Left lung (tissue), 14 donors: ENCODE data around the gene PSMA7. TPM values are rescaled to one million over a fixed set of nuclear protein-coding genes. Genes with fewer than 3 reads are reported as not detected.
A peak's percentile ranks its signal among the peaks of the same experiment; 100 is the strongest.

ENCODE experiments used
- ATAC-seq: fragments of 200-7000 bp; cut with Tn5 transposase; one replicate; pipeline ENCODE4 v1.9.1; 2020; ENCODE audit warnings: moderate library complexity
- DNase-seq, 4 donors: peaks; one replicate each; pipeline ENCODE4 v3.0.0-alpha.2; 2013 to 2020
- H3K27ac ChIP-seq, 2 donors: fragments of 200-600 bp; sonication (generic) in 1 of 2; one replicate each; pipeline versions ENCODE4 v1.5.0 to v1.8.0; 2020 to 2021
- H3K27me3 ChIP-seq, 2 donors: fragments of 200-600 bp; sonication (generic) in 1 of 2; one replicate each; pipeline versions ENCODE4 v1.5.0 to v1.8.0; 2020 to 2021
- H3K36me3 ChIP-seq, 2 donors: fragments of 200-600 bp; sonication (generic) in 1 of 2; one replicate each; pipeline versions ENCODE4 v1.5.0 to v1.8.0; 2020 to 2021
- H3K4me1 ChIP-seq, 2 donors: fragments of 200-600 bp; one replicate each; pipeline ENCODE4 v1.8.0; 2021
- H3K4me3 ChIP-seq, 2 donors: fragments of 200-600 bp; sonication (generic) in 1 of 2; one replicate each; pipeline versions ENCODE4 v1.5.0 to v1.8.0; 2020 to 2021; ENCODE audit warnings: mild to moderate bottlenecking in 1 of 2
- H3K9me3 ChIP-seq, 2 donors: fragments of 200-600 bp; sonication (generic) in 1 of 2; one replicate each; pipeline versions ENCODE4 v1.5.0 to v1.8.0; 2020 to 2021
- intact Hi-C, 2 donors: fragments of 100-400 bp; cut with DNase I; formaldehyde crosslinking; loops; one replicate each; pipeline versions ENCODE4 v1.11.2 to v1.14.2; 2022
- long read RNA-seq, 12 donors: library from polyadenylated mRNA in 2 of 12; unstranded in 2 of 12; transcript quantifications; one replicate each; pipeline ENCODE4 v2.0.0 and lab custom pipeline, GENCODE V29; 2019 to 2026
- polyA plus RNA-seq, 6 donors: library from polyadenylated mRNA; unstranded; fragments of 120-200 nt; gene quantifications; one replicate each; pipeline ENCODE4 v1.2.1, GENCODE V29; 2013; ENCODE audit not compliant: insufficient read length in 6 of 6
- total RNA-seq, 2 donors: library from RNA; stranded (reverse); fragmentation: NEBNext Ultra II Directional; extraction: Animal tissue kit (Norgen Biotek cat#: 25700); gene quantifications; one replicate each; pipeline ENCODE4 v1.2.1, GENCODE V29; 2021
- TF ChIP-seq, protein P1 (sequence below), 2 donors: fragments of 200-600 bp; sonication (generic) in 1 of 2; IDR thresholded peaks; one replicate each; pipeline versions ENCODE4 v1.5.0 to v1.8.0; 2021; ENCODE audit warnings: antibody characterized with exemption in 2 of 2
- donor health status: DM: no; HTN: yes; CAD: no.
- donor health status: DM: no; HTN: no; CAD: no.

PSMA7 gene
- total RNA-seq (100 to 1,000 TPM; 180 to 296 TPM), polyA plus RNA-seq (100 to 1,000 TPM; 150 to 207 (median 168) TPM)
- long read RNA-seq, donor 1, transcript PSMA7-206 (4 exons, 548 nt), result minor isoform, 13 of 279 reads
- long read RNA-seq, donor 1, transcript PSMA7-203 (7 exons, 996 nt), result major isoform, 225 of 279 reads
- long read RNA-seq, donor 1, partial matches to known transcripts, result 40 of 279 reads
- long read RNA-seq, donor 1, other reads (novel, unspliced or antisense), result 0 of 279 reads
- long read RNA-seq, donor 2, transcript PSMA7-203 (7 exons, 996 nt), result major isoform, 149 of 221 reads
- long read RNA-seq, donor 2, transcript PSMA7-206 (4 exons, 548 nt), result minor isoform, 15 of 221 reads
- long read RNA-seq, donor 2, partial matches to known transcripts, result 52 of 221 reads
- long read RNA-seq, donor 2, other reads (novel, unspliced or antisense), result 0 of 221 reads
- long read RNA-seq, donor 3, transcript PSMA7-203 (7 exons, 996 nt), result major isoform, 135 of 166 reads
- long read RNA-seq, donor 3, partial matches to known transcripts, result 27 of 166 reads
- long read RNA-seq, donor 3, other reads (novel, unspliced or antisense), result 0 of 166 reads
- long read RNA-seq, donor 4, transcript PSMA7-203 (7 exons, 996 nt), result major isoform, 366 of 510 reads
- long read RNA-seq, donor 4, transcript PSMA7-206 (4 exons, 548 nt), result minor isoform, 114 of 510 reads
- long read RNA-seq, donor 4, partial matches to known transcripts, result 17 of 510 reads
- long read RNA-seq, donor 4, other reads (novel, unspliced or antisense), result 11 of 510 reads
- long read RNA-seq, donor 5, transcript PSMA7-206 (4 exons, 548 nt), result minor isoform, 9 of 219 reads
- long read RNA-seq, donor 5, transcript PSMA7-203 (7 exons, 996 nt), result major isoform, 160 of 219 reads
- long read RNA-seq, donor 5, partial matches to known transcripts, result 47 of 219 reads
- long read RNA-seq, donor 5, other reads (novel, unspliced or antisense), result 0 of 219 reads
- long read RNA-seq, donor 6, transcript PSMA7-203 (7 exons, 996 nt), result major isoform, 190 of 271 reads
- long read RNA-seq, donor 6, transcript PSMA7-206 (4 exons, 548 nt), result minor isoform, 17 of 271 reads
- long read RNA-seq, donor 6, partial matches to known transcripts, result 60 of 271 reads
- long read RNA-seq, donor 6, other reads (novel, unspliced or antisense), result 0 of 271 reads
- long read RNA-seq, donor 7, transcript PSMA7-206 (4 exons, 548 nt), result minor isoform, 5 of 118 reads
- long read RNA-seq, donor 7, transcript PSMA7-203 (7 exons, 996 nt), result major isoform, 97 of 118 reads
- long read RNA-seq, donor 7, partial matches to known transcripts, result 11 of 118 reads
- long read RNA-seq, donor 7, other reads (novel, unspliced or antisense), result 0 of 118 reads
- long read RNA-seq, donor 8, transcript PSMA7-203 (7 exons, 996 nt), result major isoform, 107 of 119 reads
- long read RNA-seq, donor 8, partial matches to known transcripts, result 8 of 119 reads
- long read RNA-seq, donor 8, other reads (novel, unspliced or antisense), result 0 of 119 reads
- long read RNA-seq, donor 9, partial matches to known transcripts, result 0 of 4 reads
- long read RNA-seq, donor 9, other reads (novel, unspliced or antisense), result 0 of 4 reads
- long read RNA-seq, donor 10, transcript PSMA7-205 (7 exons, 1,023 nt), result minor isoform, 6 of 899 reads
- long read RNA-seq, donor 10, transcript PSMA7-206 (4 exons, 548 nt), result minor isoform, 27 of 899 reads
- long read RNA-seq, donor 10, transcript PSMA7-203 (7 exons, 996 nt), result major isoform, 830 of 899 reads
- long read RNA-seq, donor 10, partial matches to known transcripts, result 21 of 899 reads
- long read RNA-seq, donor 10, other reads (novel, unspliced or antisense), result 11 of 899 reads
- long read RNA-seq, donor 11, transcript PSMA7-206 (4 exons, 548 nt), result minor isoform, 10 of 216 reads
- long read RNA-seq, donor 11, transcript PSMA7-203 (7 exons, 996 nt), result major isoform, 177 of 216 reads
- long read RNA-seq, donor 11, partial matches to known transcripts, result 23 of 216 reads
- long read RNA-seq, donor 11, other reads (novel, unspliced or antisense), result 5 of 216 reads
- long read RNA-seq, donor 12, transcript PSMA7-203 (7 exons, 996 nt), result major isoform, 110 of 119 reads
- long read RNA-seq, donor 12, partial matches to known transcripts, result 5 of 119 reads
- long read RNA-seq, donor 12, other reads (novel, unspliced or antisense), result 0 of 119 reads

DNA sequence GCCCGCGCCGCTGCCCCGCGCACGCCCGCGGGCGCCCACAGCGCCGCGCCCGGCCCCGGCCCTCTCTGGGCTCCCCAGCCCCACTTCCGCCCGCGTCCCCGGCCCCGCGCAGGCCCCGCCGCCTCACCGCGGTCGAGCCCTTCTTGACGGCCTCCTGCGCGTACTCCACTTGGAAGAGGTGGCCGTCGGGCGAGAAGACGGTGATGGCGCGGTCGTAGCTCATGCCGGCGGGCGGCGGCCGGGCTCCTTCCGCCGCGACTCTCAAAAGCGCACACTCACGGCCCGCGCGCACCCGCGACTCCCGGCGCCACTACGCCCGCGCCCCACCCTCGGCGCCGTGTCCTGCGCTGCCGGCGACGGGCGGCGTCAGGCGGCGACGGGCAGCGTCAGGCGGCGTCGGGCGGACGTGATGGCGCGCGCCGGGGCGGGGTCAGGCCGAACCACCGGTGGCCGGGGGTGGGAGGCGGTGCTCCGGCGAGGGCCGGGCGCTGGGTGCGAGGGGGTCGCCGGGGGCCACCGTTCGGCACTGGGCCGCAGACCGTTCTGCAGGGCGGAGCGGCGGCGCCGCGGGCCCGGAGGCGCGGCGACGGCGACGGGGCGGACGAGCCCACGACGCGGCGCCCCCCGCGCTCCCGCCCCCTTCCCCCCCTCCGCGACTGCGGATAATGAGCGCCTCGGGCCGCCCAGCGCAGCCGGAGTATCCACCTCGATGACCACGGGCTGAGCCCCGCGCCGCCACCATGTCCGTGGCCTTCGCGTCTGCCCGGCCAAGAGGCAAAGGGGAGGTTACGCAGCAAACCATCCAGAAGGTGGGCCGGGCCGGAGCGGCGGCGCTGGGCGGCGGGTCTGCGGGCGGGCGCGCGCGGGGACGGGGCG, at the start of gene PSMA7, which contains the start of gene SS18L1:
TSS of gene PSMA7 (minus strand) at position 314 of the 876 bp plus-strand sequence. CDS start at position 223, 91 bp downstream.
TSS of gene SS18L1 (plus strand) at position 689 of the 876 bp plus-strand sequence. CDS start at position 741, 52 bp downstream.
- ATAC-seq (peak; percentile 93), DNase-seq (peak; percentile 87 to 96 (median 88))
- intact Hi-C loops, result no loop called here
- H3K36me3 ChIP-seq, result peaks cover 0 to 27% of the 10 kb centered on the region in 2 donors
- peaks cover 14 to 48% of the 10 kb centered on the region in 2 donors for H3K4me1 ChIP-seq
- TF ChIP-seq, protein P1, sequence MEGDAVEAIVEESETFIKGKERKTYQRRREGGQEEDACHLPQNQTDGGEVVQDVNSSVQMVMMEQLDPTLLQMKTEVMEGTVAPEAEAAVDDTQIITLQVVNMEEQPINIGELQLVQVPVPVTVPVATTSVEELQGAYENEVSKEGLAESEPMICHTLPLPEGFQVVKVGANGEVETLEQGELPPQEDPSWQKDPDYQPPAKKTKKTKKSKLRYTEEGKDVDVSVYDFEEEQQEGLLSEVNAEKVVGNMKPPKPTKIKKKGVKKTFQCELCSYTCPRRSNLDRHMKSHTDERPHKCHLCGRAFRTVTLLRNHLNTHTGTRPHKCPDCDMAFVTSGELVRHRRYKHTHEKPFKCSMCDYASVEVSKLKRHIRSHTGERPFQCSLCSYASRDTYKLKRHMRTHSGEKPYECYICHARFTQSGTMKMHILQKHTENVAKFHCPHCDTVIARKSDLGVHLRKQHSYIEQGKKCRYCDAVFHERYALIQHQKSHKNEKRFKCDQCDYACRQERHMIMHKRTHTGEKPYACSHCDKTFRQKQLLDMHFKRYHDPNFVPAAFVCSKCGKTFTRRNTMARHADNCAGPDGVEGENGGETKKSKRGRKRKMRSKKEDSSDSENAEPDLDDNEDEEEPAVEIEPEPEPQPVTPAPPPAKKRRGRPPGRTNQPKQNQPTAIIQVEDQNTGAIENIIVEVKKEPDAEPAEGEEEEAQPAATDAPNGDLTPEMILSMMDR (IDR thresholded peaks at IDR 0.05), result no peak
- H3K27ac ChIP-seq, result peak within 1 kb of the TSS; percentile 88 to 94
- H3K9me3 ChIP-seq, result no peaks in the 10 kb centered on the region
- H3K4me3 ChIP-seq, result peak within 1 kb of the TSS; percentile 76 to 88
- no peaks in the 10 kb centered on the region for H3K27me3 ChIP-seq

DNA sequence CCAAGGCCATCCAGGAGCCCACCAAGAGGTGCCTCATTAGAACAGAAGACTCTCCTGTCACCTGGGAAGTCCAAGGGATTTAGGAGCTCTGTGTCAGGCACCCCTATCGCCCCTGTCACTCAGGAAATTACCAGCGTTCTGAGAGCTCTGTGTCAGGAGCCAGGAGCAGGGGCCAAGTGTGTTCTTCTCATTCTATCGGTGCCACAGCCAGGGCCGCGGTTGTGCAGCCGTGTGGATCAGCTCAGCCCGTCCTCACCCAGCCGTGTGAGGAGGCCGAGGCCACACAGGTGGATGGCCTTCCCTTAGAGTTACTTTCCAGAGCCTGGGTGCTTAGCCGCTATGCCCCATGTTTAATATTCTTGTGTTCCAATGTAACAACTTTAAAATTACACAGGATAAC, 49.4 kb upstream of the PSMA7 start:
- Histone ChIP-seq H3K36me3 (peaks cover 0 to 81% of the 10 kb centered on the region in 2 donors), H3K27me3 (no peaks in the 10 kb centered on the region), H3K4me1 (peaks cover 0 to 5% of the 10 kb centered on the region in 2 donors), H3K27ac (no peak overlapping the region), H3K4me3 (no peak overlapping the region), H3K9me3 (no peaks in the 10 kb centered on the region)
- ATAC-seq (no peak), DNase-seq (peak in 1 of 4 donors; percentile 45)
- TF ChIP-seq, protein P1 (IDR thresholded peaks at IDR 0.05), result no peak
- intact Hi-C loops, result no loop called here

DNA sequence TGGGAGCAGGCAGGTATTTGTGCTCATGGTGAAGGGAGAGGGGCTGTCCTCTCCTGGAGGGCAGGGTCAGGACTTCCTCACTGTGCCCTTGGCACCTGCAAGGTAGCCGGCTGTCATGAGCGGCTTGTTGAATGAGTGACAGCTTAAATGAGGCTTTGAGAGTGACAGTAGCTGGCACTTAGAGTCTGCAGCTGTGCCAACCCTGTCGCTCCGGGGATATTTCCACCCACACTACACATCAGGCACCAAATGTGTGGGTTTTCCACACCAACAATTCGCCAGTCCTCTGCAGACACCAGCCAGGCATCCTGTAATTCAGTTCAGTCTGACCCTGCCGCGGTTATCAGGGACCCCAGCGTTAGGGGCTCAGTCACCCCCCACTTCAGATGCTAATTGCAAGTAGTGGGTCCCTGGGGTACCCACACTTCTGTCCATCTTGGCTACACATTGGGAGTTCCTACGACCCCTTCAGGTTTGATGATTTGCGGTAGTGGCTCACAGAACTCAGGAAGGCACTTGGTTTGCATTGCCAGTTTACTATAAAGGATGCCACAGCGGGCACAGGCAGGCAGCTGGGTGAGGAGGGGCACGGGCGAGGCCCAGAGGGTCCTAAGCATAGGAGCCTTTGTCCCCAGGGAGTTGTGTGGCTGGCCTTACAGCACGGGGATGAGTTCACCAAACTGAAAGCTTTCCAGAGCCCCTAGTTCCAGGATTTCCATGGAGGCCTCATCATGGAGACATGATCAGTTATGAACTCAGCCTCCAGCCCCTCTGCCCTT, 48.8 kb upstream of the PSMA7 start:
- Histone ChIP-seq H3K4me1 (peaks cover 0 to 12% of the 10 kb centered on the region in 2 donors), H3K27me3 (no peaks in the 10 kb centered on the region), H3K36me3 (peaks cover 0 to 74% of the 10 kb centered on the region in 2 donors)

More for the DNA sequence above, 48.8 kb upstream of the PSMA7 start:
- DNase-seq, result peak in 1 of 4 donors; percentile 39
- H3K9me3 ChIP-seq, result no peaks in the 10 kb centered on the region
- TF ChIP-seq, protein P1 (IDR thresholded peaks at IDR 0.05), result no peak
- no peak overlapping the region for H3K4me3 ChIP-seq
- intact Hi-C loops, result no loop called here
- no peak overlapping the region for H3K27ac ChIP-seq
- no peak for ATAC-seq
